T-helper 2 cell (primary cell): ENCODE data around the gene JPT2.
"Not testable (repeated sequence)": the region's sequence is repeated elsewhere in the genome, so short reads cannot be mapped to it uniquely, and the experiment has no call there.

Source experiments
- DNase-seq, 5 experiments: peaks; one replicate each; pipeline versions ENCODE4 v3.0.0 to v3.0.0-alpha.2; 2012 to 2022

The JPT2 gene

DNA sequence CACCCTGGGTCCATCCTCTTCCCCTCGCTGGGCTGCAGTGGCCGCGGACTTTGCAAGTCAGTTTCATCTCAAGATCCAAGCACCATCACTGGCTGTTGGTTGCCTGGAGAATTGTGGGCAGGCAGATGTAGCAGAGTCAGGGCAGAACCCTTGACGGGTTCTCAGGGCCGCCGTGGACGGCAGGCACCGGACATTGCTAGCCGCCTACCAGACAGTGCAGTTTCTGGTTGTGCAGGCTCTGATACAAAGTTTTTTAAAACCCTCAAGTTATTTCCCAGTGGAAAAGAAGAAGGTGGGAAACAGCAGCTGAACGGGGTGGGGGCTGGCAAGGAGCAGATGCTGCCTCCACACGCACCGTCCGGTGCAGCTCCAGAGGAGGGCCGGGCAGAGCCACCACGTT, 31.3 kb downstream of the JPT2 start:
- DNase-seq = no peak

DNA sequence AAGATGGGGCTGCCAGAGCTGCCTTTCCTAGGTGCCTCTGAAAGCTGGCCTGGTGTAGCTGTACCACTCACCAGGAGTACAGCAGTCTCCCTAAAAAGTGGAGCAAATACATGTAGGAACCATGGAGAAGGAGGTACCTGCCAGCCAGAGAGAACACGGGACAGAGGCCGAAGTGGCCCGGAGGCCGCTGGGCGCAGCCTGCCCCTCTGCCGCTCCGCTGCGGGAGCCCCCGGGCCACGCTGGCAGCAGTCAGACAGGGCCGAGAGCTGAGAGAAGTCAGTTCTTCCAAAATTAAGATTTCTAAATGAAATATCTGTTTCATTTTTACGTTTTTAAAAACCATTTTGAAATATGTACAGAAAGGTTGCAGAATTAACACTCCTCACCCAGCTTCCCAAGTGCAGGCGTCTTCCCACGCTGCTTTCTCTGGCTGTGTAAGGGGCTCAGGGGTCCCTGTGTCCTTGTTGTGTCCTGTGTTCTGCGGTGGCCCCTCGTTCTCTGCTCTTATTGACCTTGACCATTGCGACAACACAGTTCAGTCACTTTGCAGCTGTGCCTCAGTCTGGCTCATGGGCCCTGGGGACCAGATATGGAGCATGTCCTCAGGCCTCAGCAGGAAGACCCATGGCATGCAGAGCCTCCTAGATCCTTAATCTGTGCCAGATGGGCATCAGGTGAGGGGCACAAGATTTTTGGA, 32.9 kb downstream of the JPT2 start:
- DNase-seq = no peak

DNA sequence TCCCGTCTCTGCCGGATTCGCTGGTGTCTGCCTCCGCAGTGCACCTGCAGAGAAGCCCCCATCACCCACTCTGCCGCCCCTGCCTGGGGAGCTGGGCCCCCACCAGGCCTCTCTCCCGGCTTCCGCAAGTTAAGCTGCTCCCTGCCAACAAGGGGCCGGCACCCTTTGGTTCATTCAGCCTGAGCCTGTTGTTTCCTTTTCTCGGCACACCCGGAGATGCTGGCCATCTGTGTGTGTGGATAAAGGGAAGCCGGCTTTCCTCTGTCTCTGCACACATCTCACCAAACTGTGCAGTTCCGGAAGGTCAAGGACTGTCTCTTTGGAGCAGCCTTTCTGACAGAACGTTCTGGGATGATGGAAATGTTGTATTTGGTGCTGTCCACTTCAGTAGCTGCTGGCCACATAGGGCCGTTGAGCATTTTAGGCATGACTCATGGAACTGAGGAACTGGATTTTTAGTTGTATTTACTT, 34.7 kb downstream of the JPT2 start:
- DNase-seq = no peak

DNA sequence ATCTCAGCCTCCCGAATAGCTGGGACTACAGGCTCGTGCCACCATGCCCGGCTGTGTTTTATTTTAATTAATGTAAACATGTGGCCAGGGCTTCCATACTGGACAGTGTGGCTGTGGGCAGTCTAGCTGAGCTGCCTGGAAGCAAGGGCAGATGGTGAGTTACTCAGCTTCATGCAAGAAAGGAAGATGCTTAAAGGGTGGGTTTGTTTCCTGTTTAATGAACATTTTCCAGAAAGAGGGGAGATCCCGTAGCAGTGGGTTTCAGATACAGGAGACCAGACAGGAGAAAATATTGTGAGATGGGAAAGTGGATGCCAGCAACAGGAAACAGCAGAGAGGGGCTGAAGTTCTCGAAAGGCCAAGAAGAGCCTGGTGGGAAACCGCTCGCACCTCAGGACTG, 35.3 kb downstream of the JPT2 start:
- no peak for DNase-seq

DNA sequence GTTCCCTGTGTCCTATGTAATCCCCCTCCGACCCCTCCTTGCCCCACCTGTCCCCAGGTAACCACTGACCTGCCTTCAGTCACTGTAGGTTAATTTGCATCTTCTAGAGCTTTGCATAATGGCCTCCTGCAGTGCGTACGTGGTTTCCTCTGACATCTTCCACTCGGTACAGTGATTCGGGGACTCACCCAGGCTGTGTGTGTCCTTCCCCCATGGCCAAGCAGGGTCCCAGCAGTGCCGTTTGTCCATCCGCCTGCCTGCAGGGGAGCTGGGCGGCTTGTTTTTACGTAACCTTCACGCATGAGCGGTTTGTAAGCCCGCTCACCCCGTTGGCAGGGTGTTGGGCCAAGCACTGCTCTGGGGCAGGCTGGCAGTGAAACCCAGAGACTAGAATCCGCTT, 35.9 kb downstream of the JPT2 start:
- DNase-seq = no peak

DNA sequence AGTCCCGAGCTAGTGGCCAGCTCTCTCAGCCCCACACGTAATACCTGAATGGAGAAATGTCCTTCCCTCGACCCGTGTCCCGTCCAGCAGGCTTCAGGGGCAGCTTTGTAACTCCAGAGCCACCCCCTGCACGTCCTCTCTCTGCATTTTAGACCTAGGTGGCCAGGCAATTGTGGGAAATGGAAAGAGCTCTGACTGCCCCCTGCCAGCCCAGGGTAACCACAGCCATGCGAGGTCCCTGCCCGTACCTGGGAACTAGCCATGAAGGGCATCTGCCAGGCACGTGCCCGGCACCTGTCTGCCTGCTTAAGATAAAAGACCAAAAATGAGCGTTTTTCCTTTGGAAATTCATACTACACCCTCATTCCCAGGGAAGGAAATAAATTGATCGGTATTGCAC, 37.1 kb downstream of the JPT2 start:
- no peak for DNase-seq

DNA sequence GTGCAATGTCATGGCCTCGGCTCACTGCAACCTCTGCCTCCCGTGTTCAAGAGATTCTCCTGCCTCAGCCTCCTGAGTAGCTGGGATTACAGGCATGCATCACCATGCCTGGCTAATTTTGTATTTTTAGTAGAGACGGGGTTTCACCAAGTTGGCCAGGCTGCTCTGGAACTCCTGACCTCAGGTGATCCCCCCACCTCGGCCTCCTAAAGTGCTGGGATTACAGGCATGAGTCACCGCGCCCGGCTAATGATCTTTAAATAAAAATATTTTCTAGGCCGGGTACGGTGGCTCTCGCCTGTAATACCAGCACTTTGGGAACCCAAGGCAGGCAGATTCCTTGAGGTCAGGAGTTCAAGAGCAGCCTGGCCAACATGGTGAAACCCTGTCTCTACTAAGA, 40.2 kb downstream of the JPT2 start:
- not testable (repeated sequence) for DNase-seq

DNA sequence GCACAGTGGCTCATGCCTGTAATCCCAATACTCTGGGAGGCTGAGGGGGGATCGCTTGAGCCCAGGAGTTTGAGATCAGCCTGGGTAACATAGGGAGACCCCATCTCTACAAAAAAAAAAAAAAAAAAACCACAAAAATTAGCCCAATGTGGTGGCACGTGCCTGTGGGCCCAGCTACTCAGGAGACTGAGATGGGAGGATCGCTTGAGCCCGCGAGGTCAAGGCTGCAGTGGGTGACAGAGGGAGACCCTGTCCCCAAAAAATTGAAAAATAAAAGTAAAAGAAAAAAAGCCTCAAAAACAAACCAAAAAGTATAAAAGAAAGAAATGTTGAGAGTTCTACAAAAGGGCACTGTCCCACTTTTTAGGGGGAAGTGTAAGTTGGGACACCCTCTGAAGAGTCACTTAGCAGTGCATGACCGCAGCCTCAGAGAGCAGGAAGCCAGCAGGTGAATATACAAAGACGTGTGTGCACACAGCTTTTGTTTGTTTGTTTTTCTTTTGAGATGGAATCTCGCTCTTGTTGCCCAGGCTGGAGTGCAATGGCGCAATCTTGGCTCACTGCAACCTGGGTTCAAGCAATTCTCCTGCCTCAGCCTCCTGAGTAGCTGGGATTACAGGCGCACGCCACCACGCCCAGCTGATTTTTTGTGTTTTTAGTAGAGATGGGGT, 41.6 kb downstream of the JPT2 start:
- peak in 1 of 5 experiments; percentile 51 for DNase-seq

DNA sequence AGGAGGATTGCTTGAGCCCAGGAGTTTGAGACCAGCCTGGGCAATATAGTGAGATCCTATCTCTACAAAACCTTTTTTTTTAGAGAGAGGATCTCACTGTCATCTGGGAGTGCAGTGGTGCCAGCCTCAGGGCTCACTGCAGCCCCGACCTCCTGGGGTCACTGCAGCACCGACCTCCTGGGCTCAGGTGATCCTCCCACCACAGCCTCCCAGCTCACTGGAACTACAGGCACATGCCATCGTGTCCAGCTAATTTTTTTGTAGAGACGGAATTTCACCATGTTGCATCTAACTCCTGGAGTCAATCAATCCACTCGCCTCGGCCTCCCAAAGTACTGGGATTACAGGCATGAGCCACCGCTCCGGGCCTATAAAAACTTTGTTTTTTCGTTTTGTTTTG, 43.3 kb downstream of the JPT2 start:
- DNase-seq = no peak

DNA sequence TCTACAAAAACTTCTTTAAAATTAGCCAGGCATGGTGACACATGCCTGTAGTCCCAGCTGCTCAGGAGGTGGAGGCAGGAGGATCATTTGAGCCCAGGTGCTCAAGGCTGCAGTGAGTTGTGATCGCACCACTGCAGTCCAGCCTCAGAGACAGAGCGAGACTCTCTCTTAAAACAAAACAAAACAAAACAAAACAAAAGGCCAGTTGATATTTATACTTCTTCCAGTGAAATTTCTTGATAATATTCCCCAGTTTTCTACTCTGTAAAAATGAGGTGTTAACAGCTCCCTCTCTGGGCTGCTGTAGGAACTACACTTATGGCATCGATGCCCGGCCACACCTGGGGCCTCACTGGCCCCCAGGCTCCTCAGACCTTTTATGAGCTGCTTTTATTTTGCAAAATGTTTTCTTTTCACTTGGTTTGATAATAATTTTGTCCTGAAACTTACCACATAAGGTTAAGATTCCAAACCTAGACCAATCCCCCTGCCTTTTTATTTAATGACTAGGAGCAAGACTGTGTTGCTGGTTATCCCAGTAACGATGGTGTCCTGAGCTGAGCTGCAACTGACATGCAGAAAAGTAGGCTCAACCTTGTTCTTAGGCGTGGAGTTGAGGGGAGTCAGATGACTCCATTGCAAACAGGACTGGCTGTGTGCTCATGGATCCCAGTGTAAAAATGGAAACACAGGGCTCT, 45.5 kb downstream of the JPT2 start:
- peak in 4 of 5 experiments; percentile 18 to 24 (median 21) for DNase-seq

DNA sequence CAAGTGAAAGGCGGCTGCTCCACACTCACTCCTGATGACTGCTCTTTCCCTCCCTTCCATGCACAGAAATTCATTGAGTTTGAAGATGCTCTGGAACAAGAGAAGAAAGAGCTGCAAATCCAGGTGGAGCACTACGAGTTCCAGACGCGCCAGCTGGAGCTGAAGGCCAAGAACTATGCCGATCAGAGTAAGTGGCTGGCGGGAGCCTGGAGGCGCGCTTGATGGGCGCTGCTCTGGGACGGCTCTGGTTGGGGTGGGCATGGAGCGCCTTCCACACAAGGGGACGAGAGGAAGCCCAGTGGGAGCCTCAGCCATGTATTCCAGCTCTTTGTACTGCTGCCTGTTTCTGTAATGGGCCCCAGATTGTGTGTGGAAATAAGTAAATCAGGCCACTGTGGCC, 46.4 kb downstream of the JPT2 start:
- no peak for DNase-seq

DNA sequence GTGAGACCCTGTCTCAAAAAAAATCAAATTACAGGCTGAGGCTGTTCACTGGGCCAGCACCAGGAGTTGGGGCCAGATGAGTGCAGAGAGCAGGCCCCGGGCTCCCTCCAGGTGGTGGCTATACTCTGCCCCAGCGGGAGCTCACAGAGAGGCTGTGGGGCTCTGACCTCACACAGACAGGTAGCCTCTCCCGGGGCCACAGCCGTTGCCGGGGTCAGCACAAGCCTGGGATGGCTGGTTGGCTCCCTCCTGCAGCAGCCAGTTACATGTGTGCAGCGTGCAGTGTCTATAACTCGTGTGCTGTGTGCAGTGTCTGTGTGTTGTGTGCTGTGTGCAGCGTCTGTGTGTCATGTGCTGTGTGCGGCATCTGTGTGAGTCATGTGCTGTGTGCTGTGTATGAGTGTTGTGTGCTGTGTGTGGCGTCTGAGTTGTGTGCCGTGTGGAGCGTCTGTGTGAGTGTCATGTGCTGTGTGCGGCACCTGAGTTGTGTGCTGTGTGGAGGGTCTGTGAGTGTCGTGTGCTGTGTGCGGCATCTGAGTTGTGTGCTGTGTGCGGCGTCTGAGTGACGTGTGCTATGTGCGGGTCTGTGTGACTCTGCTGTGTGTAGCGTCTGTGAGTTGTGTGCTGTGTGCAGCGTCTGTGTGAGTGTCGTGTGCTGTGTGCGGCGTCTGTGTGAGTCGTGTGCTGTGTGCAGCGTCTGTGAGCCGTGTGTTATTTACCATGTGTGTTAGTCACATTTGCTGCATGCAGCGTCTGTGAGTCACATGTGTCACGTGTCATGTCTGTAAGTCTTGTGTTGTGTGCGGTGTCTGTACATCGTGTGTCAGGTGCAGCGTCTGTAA, 48.8 kb downstream of the JPT2 start:
- DNase-seq = no peak

DNA sequence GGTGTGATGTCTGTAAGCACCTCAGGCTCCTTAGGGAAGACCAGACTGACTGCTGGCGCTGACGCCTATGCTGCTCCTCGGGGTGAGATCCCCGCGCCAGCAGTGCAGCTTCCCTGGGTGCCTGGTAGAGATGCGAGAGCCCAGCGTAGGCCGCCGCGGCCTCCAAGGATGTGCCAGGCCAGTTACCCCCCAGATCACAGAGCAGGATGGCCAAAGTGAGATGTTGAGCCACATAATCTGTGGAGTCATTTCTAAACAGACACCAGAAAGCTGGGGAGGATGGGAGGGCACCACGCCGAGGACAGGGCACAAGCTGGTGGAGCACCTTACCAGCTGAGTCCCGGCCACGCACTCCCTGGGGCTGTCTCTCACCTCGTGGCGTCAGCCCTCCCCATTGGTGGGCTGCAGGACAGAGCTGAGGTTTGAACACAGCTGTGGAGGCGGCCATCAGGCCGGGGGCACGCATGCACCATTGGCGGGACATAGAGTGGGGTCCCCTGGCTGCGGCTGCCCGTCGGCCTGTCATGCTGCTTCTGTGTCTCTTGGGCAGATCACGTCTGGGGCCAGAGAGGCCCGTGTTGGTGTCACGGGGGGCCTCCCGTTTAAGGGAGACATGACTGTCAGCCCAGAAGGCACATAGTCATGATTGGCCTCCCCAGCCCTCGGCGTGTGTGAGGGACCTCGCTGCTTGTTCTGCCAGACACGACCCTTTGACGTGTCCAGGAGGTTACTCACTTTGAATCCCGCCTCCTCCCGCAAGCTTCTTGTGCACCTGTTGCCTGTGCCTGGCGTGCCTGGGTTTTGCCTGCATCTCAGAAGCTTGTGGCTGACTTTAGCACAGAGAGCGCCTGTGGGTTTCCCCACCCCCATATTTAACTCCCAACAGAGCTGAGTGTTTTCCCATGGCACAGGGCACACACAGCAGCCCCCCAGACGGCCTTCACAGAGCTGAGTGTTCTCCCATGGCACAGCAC, 49.9 kb downstream of the JPT2 start:
- DNase-seq = no peak

DNA sequence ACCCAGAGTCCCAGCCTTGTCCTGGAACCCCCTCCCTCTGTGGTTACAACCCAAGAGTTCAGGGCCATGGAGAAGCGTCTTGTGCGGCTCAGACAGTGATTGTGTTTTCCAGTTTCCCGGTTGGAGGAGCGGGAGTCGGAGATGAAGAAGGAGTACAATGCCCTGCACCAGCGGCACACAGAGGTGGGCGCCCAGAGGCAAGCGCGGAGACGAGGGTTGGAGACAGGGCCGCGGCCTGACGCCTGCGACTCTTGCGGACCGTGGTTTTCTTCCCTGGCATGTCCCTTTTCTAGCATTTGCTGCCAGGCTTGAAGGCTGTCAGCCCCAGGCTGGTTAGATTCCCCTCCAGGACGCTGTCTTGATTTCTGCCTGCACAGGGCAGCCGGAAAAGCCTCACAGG, 50.9 kb downstream of the JPT2 start:
- DNase-seq = no peak

DNA sequence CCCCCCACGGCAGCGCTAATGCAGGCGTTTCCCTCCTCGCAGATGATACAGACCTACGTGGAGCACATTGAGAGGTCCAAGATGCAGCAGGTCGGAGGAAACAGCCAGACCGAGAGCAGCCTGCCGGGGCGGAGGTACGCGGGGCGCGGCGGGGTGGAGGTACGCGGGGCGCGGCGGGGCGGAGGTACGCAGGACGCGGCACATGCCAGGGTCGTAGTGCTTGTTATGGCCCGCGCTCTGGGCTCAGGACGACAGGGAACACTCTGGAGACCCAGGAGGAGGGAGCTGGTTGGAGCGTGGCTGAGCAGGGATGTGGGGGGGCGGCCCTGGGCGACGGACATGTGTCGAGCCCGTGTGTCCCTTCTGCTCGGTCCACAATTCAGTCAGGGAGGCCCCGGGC, 51.4 kb downstream of the JPT2 start:
- DNase-seq = no peak

DNA sequence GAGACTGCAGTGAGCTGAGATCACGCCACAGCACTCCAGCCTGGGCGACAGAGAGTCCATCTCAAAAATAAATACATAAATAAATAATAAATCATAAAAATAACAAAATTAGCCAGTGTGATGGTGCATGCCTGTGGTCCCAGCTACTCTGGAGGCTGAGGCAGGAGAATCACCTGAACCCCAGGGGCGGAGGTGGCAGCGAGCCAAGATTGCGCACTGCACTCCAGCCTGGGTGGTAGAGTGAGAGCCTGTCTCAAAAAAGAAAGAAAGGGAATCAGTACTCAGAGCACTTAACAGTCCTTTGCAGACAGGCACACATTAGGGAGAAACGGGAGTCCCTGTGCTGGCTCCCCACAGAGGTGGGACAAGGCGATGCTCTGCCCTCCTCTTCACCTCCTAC, 53.0 kb downstream of the JPT2 start:
- no peak for DNase-seq

DNA sequence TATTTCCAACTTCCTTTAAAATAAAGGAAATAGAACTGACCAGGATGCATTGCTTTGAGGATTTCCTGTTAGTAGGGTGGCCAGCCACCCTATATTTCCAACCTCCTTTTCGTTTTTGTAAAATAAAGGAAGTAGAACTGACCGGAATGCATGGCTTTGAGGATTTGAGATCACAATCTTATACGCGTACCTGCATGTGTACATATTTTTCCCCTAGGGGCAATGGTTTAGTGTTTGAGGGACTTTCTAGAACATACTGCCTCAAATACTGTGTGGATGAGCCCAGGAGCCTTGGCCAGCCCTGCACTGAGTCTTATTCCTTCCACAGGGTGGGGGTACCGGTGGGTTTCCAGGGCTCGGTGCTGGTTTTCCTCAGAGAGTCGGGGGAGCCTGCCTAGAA, 53.5 kb downstream of the JPT2 start:
- DNase-seq = no peak

DNA sequence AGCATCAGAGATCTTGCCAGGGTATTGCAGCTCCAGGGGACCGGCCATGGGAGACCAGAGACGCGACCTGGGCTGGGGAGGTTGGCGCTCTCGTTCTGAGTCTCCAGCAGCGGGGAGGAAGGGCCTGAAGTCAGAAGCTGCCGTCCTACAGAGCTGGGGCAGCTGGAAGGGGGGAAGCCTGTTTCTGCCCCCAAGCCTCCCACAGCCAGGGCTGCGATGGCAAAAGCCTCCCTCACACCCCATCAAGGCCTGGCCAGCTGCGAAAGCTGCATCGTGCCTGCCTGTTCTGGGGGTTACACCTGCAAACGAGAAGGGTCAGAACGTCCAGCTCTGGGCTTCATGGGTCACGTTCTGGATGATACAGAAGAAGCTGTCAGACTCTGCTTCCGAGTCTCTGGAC, 54.0 kb downstream of the JPT2 start:
- DNase-seq = no peak

DNA sequence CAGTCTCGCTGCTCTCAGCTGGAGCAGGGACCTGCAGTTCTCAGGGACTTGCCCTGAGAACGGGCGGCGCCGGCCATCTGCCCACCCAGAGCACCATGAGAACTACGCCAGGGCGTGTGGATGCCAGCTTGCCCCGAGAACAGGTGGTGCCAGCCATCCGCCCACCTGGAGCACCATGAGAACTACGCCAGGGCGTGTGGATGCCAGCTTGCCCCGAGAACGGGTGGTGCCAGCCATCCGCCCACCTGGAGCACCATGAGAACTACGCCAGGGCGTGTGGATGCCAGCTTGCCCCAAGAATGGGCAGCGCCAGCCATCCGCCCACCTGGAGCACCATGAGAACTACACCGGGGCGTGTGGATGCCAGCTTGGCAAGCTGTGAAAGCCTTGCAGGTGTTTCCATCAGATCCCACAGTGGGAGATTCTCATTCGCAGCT, 54.5 kb downstream of the JPT2 start:
- DNase-seq = not testable (repeated sequence)

DNA sequence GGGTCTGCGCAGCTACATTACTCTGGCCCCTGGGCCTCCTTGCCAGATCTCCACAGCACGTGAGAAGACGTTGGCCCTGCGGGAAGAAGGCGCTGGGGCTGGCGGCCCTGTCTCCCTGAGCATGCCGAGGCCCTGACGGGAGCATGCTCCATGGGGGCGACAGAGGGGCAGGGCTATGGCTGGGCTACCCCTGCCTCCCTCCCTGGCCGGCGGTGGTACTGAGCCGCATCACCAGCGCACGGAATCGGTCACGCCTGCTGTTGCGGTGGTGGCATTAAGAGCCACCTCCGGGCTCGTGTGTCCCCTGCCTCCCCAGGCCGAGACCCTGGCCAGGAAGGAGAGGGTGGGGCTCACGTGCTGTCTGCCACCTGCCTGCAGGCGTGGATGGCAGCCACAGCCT, 56.0 kb downstream of the JPT2 start:
- no peak for DNase-seq

DNA sequence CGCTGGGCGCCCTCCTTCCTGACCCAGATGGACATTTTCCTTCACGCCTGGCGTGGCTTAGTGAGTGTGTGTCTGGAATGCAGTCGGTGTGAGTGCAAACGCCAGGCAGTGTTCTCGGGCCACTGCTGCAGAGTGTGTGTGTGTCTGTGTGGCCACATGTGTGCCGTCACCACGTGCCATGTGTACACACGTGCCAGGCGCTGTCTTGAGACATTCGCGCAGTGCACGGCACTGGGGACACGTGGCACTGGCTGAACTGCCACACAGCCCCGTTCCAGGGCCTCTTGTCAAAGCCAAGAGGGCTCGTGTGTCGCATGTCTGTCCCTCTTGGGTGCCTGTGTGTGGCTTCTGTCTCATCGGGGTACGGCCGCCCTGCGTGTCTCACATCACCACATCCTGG, 56.7 kb downstream of the JPT2 start:
- no peak for DNase-seq

DNA sequence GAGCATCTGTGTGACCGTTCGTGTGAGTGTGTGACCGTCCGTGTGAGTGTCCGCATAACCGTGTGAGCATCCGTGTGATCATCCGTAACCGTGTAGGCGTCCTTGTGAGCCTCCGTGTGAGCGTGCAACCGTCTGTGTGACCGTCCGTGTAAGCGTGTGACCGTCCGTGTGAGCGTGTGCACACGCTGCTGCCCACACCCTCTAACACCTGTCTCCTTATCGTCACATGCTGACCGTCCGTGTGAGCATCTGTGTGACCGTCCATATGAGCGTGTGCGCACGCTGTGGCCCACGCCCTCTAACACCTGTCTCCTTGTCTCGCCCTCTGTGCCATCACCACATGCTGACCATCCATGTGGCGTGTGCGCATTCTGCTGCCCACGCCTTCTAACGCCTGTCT, 62.2 kb downstream of the JPT2 start:
- no peak for DNase-seq
